ENCODE measurements around the gene ZSWIM5.
"Not testable (repeated sequence)": the region's sequence is repeated elsewhere in the genome, so short reads cannot be mapped to it uniquely, and the experiment has no call there.

The ZSWIM5 gene

DNA sequence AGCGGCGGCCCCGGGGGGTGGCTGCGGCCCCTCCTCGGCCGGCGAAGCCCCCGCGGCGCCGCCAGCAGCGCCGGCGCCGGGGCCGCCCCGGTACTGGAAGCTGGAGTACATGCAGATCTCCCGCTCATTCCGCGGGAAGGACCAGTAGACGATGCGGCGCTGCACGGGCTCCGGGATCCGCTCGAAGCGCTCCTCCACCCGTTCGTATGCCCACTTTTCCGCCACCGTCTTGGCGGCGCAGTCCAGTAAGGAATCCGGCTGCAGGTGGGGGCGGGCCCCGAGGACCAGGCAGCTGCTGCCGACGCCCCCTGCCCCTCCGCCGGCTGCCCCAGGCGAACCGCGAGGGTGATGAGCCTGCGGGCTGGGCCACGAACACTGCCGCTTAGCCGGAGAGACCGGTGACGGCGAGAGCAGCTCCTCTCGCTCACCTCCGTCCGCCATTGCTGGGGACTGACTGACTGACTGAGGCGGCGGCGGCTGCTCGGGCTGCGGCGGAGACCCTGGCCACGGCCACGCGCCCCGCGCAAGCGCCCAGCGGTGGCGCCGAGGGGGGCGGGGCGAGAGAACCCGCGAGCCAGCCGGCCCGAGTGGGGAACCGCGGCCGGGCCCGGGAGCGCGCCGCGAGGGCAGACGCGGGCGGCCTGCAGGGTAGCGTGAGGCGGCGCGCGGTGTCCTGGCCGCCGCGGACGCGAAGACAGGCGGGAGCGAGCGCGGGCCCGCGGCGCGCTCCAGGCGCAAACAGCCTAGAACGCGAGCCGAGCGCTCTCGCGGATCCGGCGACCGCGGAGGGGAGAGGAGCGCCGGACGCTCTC, at the start of gene ZSWIM5:
Gene ZSWIM5, minus strand, starts transcription at position 696 of the 812 bp plus-strand sequence. Its CDS starts 255 bp downstream, at position 441.
- peak; percentile 71 for DNase-seq

GRCh38 chr1:45254490-45254889, 48.1 kb upstream of the ZSWIM5 start:
- no peak for DNase-seq

DNA sequence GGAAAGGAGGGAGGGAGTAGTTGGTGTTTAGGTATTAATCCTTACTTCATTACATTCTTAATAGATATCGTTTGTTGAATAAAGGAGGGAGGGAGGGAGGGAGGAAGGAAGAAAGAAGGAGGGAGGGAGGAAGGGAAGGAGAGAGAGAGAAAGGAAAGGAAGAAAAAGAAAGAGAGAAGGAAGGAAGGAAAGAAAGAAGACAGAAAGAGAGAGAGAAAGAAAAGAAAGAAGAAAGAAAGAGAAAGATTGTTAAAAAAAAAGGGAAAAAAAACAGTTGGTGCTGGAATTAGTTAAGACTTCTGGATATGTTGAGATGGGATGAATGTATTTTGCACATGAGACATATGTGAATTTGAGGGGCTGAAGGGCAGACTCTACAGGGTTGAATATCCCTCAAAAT, 44.1 kb upstream of the ZSWIM5 start:
- DNase-seq = no peak

- DNase-seq = not testable (repeated sequence)
These were observed 41.6 kb upstream of the ZSWIM5 start for GRCh38 chr1:45248004-45248403.

DNA sequence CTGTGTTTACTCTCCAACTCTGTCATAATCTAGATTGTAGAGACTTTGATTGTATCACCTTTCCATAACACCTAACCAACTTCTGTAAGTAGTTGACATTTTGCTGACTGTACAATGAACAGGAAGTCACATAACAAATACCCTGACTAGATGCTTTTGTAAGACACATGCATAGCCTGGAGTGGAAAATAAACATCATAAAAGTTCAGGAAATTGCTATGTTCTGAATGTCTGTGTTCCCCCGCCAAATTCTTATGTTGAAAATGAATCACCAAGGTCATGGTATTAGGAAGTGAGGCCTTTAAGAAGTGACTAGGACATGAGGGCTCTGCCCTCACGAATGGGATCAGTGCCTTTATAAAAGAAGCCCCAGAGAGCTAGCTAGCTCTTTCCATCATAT, 40.4 kb upstream of the ZSWIM5 start:
- no peak for DNase-seq

DNA sequence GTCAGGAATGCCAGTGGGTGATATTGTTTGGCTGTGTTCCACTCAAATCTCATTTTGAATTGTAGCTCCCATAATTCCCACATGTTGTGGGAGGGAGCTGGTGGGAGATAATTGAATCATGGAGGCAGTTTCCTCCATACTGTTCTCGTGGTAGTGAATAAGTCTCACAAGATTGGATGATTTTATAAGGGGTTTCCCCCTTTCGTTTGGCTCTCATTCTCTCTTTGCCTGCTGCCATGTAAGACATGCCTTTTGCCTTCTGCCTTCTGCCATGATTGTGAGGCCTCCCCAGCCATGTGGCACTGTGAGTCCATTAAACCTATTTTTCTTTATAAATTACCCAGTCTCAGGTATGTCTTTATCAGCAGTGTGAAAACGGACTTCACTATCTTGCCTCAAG, 40.0 kb upstream of the ZSWIM5 start:
- DNase-seq = not testable (repeated sequence)

DNA sequence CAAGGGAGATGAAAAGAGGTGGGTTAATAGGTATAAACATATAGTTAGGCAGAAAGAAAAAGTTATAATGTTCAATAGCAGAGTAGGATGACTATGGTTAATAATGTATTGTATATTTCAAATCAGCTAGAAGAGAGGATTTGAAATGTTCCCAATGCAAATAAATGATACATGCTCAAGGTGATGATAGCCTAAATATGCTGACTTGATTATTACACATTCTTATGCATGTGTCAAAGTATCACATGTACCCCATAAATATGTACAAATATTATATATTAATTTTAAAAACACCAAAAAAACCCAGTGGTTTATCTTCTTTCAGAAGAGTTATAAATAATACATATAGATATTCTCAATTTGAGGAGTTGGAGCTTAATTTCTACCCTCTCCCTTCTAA, 38.3 kb upstream of the ZSWIM5 start:
- DNase-seq = no peak

- DNase-seq = no peak
These were observed 37.3 kb upstream of the ZSWIM5 start for GRCh38 chr1:45243476-45244343.

DNA sequence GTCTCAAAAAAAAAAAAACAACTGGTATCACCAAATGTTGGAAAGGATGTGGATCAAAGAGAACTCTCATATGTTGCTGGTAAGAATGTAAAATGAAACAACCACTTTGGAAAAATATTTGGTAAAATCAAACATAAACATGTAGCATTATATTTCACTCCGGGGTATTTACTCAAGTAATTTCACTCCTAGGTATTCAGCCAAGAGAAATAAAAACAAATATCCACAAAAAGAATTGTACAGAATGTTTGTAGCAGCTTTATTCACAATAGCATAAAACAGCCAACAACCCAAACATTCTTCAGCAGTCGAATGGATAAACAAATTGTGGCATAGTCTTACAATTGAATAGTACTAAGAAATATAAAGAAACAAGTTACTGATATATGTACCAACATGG, 32.4 kb upstream of the ZSWIM5 start:
- no peak for DNase-seq

DNA sequence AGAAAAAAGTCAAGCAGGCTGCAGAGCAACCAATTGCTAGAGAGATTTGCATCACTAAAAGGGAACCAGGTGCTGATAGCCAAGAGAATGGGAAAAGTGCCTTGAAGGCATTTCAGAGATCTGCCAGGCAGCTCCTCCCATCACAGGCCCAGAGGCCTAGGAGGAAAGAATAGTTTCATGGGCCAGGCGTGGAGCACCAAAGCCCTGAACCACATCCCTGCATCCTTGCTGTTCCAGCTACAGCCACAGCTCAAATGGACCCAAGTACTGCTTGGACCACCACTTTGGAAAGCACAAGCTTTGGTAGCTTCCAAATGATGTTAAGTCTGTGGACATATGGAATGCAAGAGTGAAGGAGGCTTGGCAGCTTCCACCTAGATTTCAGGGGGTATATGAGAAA, 29.7 kb upstream of the ZSWIM5 start:
- DNase-seq = no peak

DNA sequence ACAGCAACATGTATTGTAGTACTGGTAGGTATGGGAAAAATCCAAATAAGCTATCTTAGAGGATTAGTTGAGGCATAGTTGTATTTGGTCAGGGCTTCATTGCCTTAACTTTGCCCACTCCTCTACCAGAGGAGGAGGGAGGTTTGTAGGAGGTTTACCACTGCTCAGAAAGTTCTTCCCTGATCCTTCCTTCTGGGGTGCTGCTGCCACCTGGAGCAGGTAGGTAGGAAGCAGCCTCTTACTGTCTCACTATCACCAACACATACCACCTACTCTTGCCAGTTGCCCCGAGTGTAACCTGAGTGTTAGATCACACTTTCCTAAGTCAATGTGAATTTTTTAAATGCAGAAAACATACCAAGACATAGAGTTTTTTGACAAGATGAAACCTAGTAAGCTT, 24.1 kb upstream of the ZSWIM5 start:
- peak; percentile 37 for DNase-seq

DNA sequence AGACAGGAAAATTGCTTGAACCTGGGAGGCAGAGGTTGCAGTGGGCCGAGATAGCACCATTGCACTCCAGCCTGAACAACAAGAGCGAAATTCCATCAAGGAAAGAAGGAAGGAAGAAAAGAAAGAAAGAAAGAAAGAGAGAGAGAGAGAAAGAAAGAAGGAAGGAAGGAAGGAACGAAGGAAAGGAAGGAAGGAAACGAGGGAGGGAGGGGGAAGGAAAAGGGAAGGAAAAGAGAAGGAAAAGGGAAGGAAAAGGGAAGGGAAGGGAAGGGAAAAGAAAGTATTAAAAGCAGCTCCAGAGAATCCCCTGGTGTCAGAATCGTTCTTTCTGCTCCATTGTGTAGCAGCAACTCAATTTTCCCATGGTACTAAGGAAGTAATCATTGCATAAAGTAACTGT, 19.2 kb upstream of the ZSWIM5 start:
- DNase-seq = no peak

- not testable (repeated sequence) for DNase-seq
These were observed 17.3 kb upstream of the ZSWIM5 start for GRCh38 chr1:45223710-45224109.

DNA sequence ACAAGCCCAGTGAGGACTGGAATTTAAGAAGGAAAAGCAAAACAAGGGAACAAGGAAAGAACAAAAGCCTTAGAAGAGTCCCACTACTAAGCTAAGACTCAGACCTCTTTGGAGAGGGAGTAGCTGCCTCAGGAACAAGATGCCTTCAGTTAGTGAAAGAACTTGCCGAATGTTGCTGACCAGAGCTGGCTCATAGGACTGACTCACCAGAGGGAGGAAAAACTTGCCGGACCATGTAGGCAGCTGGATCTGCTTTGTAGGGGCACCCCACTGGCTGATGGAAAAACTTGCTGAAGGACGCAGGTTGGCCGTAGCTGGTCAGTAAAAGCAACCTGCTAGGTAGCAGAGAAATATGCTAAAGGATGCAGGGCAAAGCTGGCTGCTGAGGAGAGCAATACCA, 15.3 kb upstream of the ZSWIM5 start:
- no peak for DNase-seq

- DNase-seq = no peak
These were observed 10.5 kb upstream of the ZSWIM5 start for GRCh38 chr1:45216861-45217260.

DNA sequence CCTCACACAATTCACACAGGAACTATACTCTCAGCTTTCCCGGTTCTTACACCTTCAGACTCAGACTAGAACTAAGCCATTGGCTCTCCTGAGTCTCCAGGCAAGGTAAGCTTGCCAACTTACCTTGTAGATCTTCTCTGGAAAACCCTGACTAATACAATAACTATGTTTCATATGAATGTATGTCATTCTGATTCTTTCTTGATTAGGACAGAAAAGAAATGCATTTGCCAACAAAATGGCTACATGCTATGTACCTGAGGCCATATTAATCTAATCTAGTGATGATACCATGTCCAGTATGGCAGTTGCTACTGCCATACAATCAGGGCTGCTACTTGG, 9.8 kb upstream of the ZSWIM5 start:
- no peak for DNase-seq

GRCh38 chr1:45215485-45216199, 9.2 kb upstream of the ZSWIM5 start:
- DNase-seq = no peak

GRCh38 chr1:45213892-45214291, 7.5 kb upstream of the ZSWIM5 start:
- no peak for DNase-seq

GRCh38 chr1:45211076-45211475, 4.7 kb upstream of the ZSWIM5 start:
- no peak for DNase-seq

GRCh38 chr1:45206808-45207623, 611 bp upstream of the ZSWIM5 start:
- no peak for DNase-seq

- peak; percentile 12 for DNase-seq
These were observed 1.1 kb downstream of the ZSWIM5 start for GRCh38 chr1:45205011-45205909.

Measured in CD4-positive, alpha-beta T cell treated with Interleukin-17A for 1 hour (primary cell).